Tibial nerve (tissue), 4 donors: ENCODE measurements around the gene ROBO4. TPM values are rescaled to one million over a fixed set of nuclear protein-coding genes. Genes with fewer than 3 reads are reported as not detected.

Source experiments
- DNase-seq, 2 donors: peaks; one replicate each; pipeline ENCODE4 v3.0.0-alpha.2; 2019; ENCODE audit warnings: low spot score in 2 of 2
- H3K27ac ChIP-seq, 4 donors: fragments of 200-600 bp; sonication (generic) in 3 of 4; one replicate each; pipeline ENCODE4 v1.5.1; 2017 to 2019; ENCODE audit warnings: mild to moderate bottlenecking in 1 of 4
- H3K27me3 ChIP-seq, 2 donors: fragments of 200-600 bp; sonication (generic) in 1 of 2; one replicate each; pipeline versions ENCODE4 v1.5.1 to v1.6.0; 2017 to 2019
- H3K36me3 ChIP-seq, 3 donors: fragments of 200-600 bp; sonication (generic); one replicate each; pipeline ENCODE4 v1.5.1; 2018 to 2019
- H3K4me1 ChIP-seq, 4 donors: fragments of 200-600 bp; sonication (generic) in 3 of 4; one replicate each; pipeline ENCODE4 v1.5.1; 2017 to 2019
- H3K4me3 ChIP-seq, 4 donors: fragments of 200-600 bp; sonication (generic) in 3 of 4; one replicate each; pipeline ENCODE4 v1.5.1; 2017 to 2019; ENCODE audit warnings: mild to moderate bottlenecking in 1 of 4, moderate library complexity in 1 of 4
- H3K9me3 ChIP-seq, 4 donors: fragments of 200-600 bp; sonication (generic) in 3 of 4; one replicate each; pipeline ENCODE4 v1.5.1; 2017 to 2019
- EP300 ChIP-seq, 2 donors: sonication (generic); formaldehyde crosslinking; IDR thresholded peaks; one replicate each; pipeline ENCODE4 v1.6.1; 2017; ENCODE audit warnings: antibody characterized with exemption in 2 of 2, mild to moderate bottlenecking in 1 of 2
- POLR2A ChIP-seq, 2 donors: fragments of 450-650 bp; IDR thresholded peaks; one replicate each; pipeline ENCODE4 v1.6.1; 2017; ENCODE audit warnings: antibody characterized with exemption in 2 of 2, mild to moderate bottlenecking in 2 of 2, moderate library complexity in 2 of 2
- WGBS, 2 donors: methylation state at CpG; one replicate each; pipeline ENCODE4 v1.1.5; 2018; 5-methylcytosine and 5-hydroxymethylcytosine counted together
- total RNA-seq, 4 donors: library from RNA; depleted of rRNA; stranded (reverse); fragments of >200 nt; gene quantifications; one replicate each; pipeline ENCODE4 v1.1.0, GENCODE V29; 2016
- TF ChIP-seq, protein P1 (sequence below), 5 experiments: fragments of 200-600 bp in 3 of 5; fragments of 450-650 bp in 2 of 5; sonication (generic) in 3 of 5; IDR thresholded peaks; one replicate each; pipeline ENCODE4 v1.5.1; 2016 to 2019; ENCODE audit warnings: antibody characterized with exemption in 5 of 5, mild to moderate bottlenecking in 3 of 5, moderate library complexity in 2 of 5

The ROBO4 gene
- total RNA-seq, 4 donors from 2014 or later: 12.1 to 38.8 (median 28.0) TPM

GRCh38 chr11:124873951-124874350 lies 23.7 kb downstream of the ROBO4 start:
- 86 to 92% methylated on average over 8 of the region's 8 CpGs for WGBS, 2 donors
- Histone ChIP-seq H3K27ac (no peak overlapping the region), H3K4me3 (no peak overlapping the region), H3K4me1 (peaks cover 0 to 34% (median 6%) of the 10 kb centered on the region in 4 donors), H3K9me3 (no peaks in the 10 kb centered on the region), H3K36me3 (no peaks in the 10 kb centered on the region), H3K27me3 (peaks cover 0 to 53% of the 10 kb centered on the region in 2 donors)
- no peak for DNase-seq
- TF ChIP-seq POLR2A (IDR thresholded peaks at IDR 0.05) (no peak), EP300 (IDR thresholded peaks at IDR 0.05) (no peak)
- TF ChIP-seq, protein P1, sequence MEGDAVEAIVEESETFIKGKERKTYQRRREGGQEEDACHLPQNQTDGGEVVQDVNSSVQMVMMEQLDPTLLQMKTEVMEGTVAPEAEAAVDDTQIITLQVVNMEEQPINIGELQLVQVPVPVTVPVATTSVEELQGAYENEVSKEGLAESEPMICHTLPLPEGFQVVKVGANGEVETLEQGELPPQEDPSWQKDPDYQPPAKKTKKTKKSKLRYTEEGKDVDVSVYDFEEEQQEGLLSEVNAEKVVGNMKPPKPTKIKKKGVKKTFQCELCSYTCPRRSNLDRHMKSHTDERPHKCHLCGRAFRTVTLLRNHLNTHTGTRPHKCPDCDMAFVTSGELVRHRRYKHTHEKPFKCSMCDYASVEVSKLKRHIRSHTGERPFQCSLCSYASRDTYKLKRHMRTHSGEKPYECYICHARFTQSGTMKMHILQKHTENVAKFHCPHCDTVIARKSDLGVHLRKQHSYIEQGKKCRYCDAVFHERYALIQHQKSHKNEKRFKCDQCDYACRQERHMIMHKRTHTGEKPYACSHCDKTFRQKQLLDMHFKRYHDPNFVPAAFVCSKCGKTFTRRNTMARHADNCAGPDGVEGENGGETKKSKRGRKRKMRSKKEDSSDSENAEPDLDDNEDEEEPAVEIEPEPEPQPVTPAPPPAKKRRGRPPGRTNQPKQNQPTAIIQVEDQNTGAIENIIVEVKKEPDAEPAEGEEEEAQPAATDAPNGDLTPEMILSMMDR (IDR thresholded peaks at IDR 0.05): no peak

GRCh38 chr11:124872741-124873140 lies 24.9 kb downstream of the ROBO4 start:
- H3K9me3 ChIP-seq: no peaks in the 10 kb centered on the region
- WGBS, 2 donors: 26% methylated on average over 9 of the region's 9 CpGs
- no peak for DNase-seq

GRCh38 chr11:124872280-124872679 lies 25.4 kb downstream of the ROBO4 start:
- H3K9me3 ChIP-seq: no peaks in the 10 kb centered on the region
- peaks cover 0 to 70% of the 10 kb centered on the region in 2 donors for H3K27me3 ChIP-seq
- no peak for DNase-seq
- 57 to 73% methylated on average over 8 of the region's 8 CpGs for WGBS, 2 donors
- H3K4me1 ChIP-seq: peaks cover 0 to 36% (median 8%) of the 10 kb centered on the region in 4 donors
- no peak overlapping the region for H3K27ac ChIP-seq
- TF ChIP-seq EP300 (IDR thresholded peaks at IDR 0.05) (no peak), POLR2A (IDR thresholded peaks at IDR 0.05) (no peak)
- TF ChIP-seq, protein P1 (IDR thresholded peaks at IDR 0.05): no peak
- H3K4me3 ChIP-seq: no peak overlapping the region
- H3K36me3 ChIP-seq: no peaks in the 10 kb centered on the region

More at GRCh38 chr11:124872741-124873140, 24.9 kb downstream of the ROBO4 start:
- H3K4me1 ChIP-seq: peaks cover 0 to 36% (median 9%) of the 10 kb centered on the region in 4 donors
- no peaks in the 10 kb centered on the region for H3K36me3 ChIP-seq
- H3K27ac ChIP-seq: no peak overlapping the region
- H3K4me3 ChIP-seq: no peak overlapping the region
- peaks cover 0 to 65% of the 10 kb centered on the region in 2 donors for H3K27me3 ChIP-seq
- TF ChIP-seq POLR2A (IDR thresholded peaks at IDR 0.05) (no peak), EP300 (IDR thresholded peaks at IDR 0.05) (no peak)
- TF ChIP-seq, protein P1 (IDR thresholded peaks at IDR 0.05): no peak

DNA sequence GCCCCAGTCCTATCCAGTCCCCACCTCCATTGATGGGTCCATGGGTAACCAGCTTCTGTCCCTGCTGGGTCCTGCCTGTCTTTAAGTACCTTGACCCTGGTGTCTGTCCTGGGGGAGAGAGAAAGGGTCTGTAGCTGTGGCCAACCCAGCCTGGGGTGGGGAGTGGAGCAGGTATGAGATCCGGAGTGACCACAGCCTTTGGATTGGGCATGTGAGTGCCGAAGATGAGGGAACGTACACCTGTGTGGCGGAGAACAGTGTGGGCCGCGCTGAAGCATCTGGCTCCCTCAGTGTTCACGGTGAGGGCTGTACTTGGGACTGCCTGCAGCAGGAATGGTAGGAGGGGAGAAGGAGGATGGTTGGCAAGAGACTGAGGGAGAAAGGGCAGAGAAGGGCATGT lies 27.2 kb downstream of the ROBO4 start:
- peaks cover 0 to 89% of the 10 kb centered on the region in 2 donors for H3K27me3 ChIP-seq
- no peak for DNase-seq
- TF ChIP-seq POLR2A (IDR thresholded peaks at IDR 0.05) (no peak), EP300 (IDR thresholded peaks at IDR 0.05) (no peak)
- TF ChIP-seq, protein P1 (IDR thresholded peaks at IDR 0.05): no peak
- H3K4me1 ChIP-seq: peaks cover 0 to 38% (median 20%) of the 10 kb centered on the region in 4 donors
- no peaks in the 10 kb centered on the region for H3K9me3 ChIP-seq
- no peak overlapping the region for H3K27ac ChIP-seq
- no peak overlapping the region for H3K4me3 ChIP-seq
- no peaks in the 10 kb centered on the region for H3K36me3 ChIP-seq
- 56 to 72% methylated on average over 7 of the region's 7 CpGs for WGBS, 2 donors

GRCh38 chr11:124869856-124870387 lies 27.7 kb downstream of the ROBO4 start:
- peaks cover 0 to 94% of the 10 kb centered on the region in 2 donors for H3K27me3 ChIP-seq
- 59 to 60% methylated on average over 10 to 14 of the region's 14 CpGs for WGBS, 2 donors
- H3K36me3 ChIP-seq: no peaks in the 10 kb centered on the region
- TF ChIP-seq EP300 (IDR thresholded peaks at IDR 0.05): no peak
- no peak for TF ChIP-seq POLR2A (IDR thresholded peaks at IDR 0.05)
- no peaks in the 10 kb centered on the region for H3K9me3 ChIP-seq
- no peak overlapping the region for H3K27ac ChIP-seq
- no peak overlapping the region for H3K4me3 ChIP-seq
- no peak for DNase-seq
- H3K4me1 ChIP-seq: peaks cover 0 to 42% (median 24%) of the 10 kb centered on the region in 4 donors
